ENCODE results near the gene IL18. TPM values are rescaled to one million over a fixed set of nuclear protein-coding genes. Genes with fewer than 3 reads are reported as not detected.

Gene IL18
- total and polyA plus RNA-seq, 2 experiments from 2014 or later: 0.28 to 1.7 TPM

DNA sequence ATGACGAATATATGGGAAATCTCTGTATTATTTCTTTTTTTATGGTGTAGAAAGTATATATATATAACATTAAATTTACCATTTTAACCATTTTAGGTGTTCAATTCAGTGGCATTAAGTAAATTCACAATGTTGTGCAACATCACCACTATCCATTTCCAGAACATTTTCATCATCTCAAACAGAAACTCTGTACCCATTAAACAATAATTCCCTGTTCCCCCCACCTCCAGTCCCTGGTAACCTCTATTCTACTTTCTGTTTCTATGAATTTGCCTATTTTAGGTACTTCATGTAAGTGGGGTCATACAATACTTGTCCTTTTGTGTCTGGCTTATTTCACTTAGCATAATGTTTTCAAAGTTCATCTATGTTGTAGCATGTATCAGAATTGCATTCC is 47.0 kb upstream of the IL18 start (continued):
- TF ChIP-seq, protein P1, sequence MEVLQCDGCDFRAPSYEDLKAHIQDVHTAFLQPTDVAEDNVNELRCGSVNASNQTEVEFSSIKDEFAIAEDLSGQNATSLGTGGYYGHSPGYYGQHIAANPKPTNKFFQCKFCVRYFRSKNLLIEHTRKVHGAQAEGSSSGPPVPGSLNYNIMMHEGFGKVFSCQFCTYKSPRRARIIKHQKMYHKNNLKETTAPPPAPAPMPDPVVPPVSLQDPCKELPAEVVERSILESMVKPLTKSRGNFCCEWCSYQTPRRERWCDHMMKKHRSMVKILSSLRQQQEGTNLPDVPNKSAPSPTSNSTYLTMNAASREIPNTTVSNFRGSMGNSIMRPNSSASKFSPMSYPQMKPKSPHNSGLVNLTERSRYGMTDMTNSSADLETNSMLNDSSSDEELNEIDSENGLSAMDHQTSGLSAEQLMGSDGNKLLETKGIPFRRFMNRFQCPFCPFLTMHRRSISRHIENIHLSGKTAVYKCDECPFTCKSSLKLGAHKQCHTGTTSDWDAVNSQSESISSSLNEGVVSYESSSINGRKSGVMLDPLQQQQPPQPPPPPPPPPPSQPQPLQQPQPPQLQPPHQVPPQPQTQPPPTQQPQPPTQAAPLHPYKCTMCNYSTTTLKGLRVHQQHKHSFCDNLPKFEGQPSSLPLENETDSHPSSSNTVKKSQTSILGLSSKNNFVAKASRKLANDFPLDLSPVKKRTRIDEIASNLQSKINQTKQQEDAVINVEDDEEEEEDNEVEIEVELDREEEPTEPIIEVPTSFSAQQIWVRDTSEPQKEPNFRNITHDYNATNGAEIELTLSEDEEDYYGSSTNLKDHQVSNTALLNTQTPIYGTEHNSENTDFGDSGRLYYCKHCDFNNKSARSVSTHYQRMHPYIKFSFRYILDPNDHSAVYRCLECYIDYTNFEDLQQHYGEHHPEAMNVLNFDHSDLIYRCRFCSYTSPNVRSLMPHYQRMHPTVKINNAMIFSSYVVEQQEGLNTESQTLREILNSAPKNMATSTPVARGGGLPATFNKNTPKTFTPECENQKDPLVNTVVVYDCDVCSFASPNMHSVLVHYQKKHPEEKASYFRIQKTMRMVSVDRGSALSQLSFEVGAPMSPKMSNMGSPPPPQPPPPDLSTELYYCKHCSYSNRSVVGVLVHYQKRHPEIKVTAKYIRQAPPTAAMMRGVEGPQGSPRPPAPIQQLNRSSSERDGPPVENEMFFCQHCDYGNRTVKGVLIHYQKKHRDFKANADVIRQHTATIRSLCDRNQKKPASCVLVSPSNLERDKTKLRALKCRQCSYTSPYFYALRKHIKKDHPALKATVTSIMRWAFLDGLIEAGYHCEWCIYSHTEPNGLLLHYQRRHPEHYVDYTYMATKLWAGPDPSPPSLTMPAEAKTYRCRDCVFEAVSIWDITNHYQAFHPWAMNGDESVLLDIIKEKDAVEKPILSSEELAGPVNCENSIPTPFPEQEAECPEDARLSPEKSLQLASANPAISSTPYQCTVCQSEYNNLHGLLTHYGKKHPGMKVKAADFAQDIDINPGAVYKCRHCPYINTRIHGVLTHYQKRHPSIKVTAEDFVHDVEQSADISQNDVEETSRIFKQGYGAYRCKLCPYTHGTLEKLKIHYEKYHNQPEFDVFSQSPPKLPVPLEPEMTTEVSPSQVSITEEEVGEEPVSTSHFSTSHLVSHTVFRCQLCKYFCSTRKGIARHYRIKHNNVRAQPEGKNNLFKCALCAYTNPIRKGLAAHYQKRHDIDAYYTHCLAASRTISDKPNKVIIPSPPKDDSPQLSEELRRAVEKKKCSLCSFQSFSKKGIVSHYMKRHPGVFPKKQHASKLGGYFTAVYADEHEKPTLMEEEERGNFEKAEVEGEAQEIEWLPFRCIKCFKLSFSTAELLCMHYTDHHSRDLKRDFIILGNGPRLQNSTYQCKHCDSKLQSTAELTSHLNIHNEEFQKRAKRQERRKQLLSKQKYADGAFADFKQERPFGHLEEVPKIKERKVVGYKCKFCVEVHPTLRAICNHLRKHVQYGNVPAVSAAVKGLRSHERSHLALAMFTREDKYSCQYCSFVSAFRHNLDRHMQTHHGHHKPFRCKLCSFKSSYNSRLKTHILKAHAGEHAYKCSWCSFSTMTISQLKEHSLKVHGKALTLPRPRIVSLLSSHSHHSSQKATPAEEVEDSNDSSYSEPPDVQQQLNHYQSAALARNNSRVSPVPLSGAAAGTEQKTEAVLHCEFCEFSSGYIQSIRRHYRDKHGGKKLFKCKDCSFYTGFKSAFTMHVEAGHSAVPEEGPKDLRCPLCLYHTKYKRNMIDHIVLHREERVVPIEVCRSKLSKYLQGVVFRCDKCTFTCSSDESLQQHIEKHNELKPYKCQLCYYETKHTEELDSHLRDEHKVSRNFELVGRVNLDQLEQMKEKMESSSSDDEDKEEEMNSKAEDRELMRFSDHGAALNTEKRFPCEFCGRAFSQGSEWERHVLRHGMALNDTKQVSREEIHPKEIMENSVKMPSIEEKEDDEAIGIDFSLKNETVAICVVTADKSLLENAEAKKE (CRISPR knock-in tag; IDR thresholded peaks at IDR 0.05): no peak
- TF ChIP-seq NANOG (IDR thresholded peaks at IDR 0.05; ENCODE audit: borderline replicate concordance): no peak
- TF ChIP-seq ZNF331 (CRISPR knock-in tag; IDR thresholded peaks at IDR 0.05; ENCODE audit: low read depth): no peak
- TF ChIP-seq EZH2 (IDR thresholded peaks at IDR 0.05; ENCODE audit: low read depth, unreplicated experiment): no peak
- no peak for TF ChIP-seq JUNB (IDR thresholded peaks at IDR 0.05; ENCODE audit: unreplicated experiment)
- TF ChIP-seq CREB1 (CRISPR knock-in tag; IDR thresholded peaks at IDR 0.05; ENCODE audit: low read depth): no peak
- TF ChIP-seq, protein P2, sequence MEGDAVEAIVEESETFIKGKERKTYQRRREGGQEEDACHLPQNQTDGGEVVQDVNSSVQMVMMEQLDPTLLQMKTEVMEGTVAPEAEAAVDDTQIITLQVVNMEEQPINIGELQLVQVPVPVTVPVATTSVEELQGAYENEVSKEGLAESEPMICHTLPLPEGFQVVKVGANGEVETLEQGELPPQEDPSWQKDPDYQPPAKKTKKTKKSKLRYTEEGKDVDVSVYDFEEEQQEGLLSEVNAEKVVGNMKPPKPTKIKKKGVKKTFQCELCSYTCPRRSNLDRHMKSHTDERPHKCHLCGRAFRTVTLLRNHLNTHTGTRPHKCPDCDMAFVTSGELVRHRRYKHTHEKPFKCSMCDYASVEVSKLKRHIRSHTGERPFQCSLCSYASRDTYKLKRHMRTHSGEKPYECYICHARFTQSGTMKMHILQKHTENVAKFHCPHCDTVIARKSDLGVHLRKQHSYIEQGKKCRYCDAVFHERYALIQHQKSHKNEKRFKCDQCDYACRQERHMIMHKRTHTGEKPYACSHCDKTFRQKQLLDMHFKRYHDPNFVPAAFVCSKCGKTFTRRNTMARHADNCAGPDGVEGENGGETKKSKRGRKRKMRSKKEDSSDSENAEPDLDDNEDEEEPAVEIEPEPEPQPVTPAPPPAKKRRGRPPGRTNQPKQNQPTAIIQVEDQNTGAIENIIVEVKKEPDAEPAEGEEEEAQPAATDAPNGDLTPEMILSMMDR (conservative IDR thresholded peaks at IDR 0.05; ENCODE audit: low read depth in 2 of 2): no peak
- TF ChIP-seq, protein P3, sequence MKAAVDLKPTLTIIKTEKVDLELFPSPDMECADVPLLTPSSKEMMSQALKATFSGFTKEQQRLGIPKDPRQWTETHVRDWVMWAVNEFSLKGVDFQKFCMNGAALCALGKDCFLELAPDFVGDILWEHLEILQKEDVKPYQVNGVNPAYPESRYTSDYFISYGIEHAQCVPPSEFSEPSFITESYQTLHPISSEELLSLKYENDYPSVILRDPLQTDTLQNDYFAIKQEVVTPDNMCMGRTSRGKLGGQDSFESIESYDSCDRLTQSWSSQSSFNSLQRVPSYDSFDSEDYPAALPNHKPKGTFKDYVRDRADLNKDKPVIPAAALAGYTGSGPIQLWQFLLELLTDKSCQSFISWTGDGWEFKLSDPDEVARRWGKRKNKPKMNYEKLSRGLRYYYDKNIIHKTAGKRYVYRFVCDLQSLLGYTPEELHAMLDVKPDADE (IDR thresholded peaks at IDR 0.05): no peak
- no peak for TF ChIP-seq STAT1 (IDR thresholded peaks at IDR 0.05; ENCODE audit: unreplicated experiment)

Measured in GM23338 (cell line).